D721Med (cell line): Measurements from ENCODE around the gene TBX2.

Experiments
- DNase-seq: peaks from one replicate; pipeline ENCODE4 v3.0.0; 2011; ENCODE audit warnings: low spot score; ENCODE audit not compliant: insufficient read length
- FAIRE-seq: peaks from 2 replicates; lab custom pipeline; 2011; peaks lifted over from hg19 to GRCh38; lab: Jason Lieb, UNC
- TF ChIP-seq, protein P1 (sequence below): IDR thresholded peaks from 2 replicates; pipeline ENCODE4 v1.5.1; 2012; ENCODE audit warnings: mild to moderate bottlenecking, control low read depth; ENCODE audit not compliant: insufficient read depth; ENCODE audit errors: missing control alignments

The TBX2 gene

DNA sequence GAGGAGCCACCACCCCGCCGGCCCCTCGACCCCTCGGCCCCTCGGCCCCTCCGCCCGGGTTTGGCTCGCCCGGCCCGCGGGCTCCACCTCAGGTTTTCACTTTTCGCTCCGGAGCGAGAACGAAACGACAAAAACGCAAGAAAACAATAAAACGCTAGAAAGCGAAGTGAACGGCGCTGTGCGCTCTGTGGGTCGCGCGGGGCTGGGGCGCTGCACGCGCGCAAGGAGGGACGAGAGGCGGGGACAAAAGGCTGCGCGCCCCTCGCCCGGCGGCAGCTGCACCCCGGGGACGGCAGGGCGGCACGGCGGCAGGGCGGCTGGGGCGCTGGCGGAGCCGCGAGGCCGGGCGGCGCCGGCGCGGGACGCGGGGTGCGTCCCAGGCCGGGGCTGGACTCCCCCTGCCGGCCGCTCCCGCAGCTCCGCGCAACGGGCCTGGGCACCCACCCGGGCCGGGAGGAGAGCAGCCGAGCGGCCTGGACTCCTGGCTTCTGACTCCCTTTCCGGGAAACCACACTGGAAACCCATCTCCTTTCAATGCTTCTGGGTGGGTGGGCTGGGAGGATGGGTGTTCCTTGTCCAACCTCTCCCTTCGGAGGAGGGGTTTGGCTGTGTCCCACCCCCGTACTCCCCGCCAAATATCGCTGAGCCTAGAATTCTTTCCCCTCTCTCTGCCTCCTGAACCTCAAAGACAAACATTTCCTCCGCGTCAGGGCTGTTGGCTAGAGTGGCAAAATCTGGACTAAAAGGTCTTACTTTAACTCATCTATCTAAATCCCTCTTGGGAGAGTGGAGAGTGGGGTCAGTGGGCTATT lies 9.9 kb downstream of the TBX2 start:
- FAIRE-seq, result no peak
- no peak for DNase-seq
- TF ChIP-seq, protein P1, sequence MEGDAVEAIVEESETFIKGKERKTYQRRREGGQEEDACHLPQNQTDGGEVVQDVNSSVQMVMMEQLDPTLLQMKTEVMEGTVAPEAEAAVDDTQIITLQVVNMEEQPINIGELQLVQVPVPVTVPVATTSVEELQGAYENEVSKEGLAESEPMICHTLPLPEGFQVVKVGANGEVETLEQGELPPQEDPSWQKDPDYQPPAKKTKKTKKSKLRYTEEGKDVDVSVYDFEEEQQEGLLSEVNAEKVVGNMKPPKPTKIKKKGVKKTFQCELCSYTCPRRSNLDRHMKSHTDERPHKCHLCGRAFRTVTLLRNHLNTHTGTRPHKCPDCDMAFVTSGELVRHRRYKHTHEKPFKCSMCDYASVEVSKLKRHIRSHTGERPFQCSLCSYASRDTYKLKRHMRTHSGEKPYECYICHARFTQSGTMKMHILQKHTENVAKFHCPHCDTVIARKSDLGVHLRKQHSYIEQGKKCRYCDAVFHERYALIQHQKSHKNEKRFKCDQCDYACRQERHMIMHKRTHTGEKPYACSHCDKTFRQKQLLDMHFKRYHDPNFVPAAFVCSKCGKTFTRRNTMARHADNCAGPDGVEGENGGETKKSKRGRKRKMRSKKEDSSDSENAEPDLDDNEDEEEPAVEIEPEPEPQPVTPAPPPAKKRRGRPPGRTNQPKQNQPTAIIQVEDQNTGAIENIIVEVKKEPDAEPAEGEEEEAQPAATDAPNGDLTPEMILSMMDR, result peak; percentile 47

DNA sequence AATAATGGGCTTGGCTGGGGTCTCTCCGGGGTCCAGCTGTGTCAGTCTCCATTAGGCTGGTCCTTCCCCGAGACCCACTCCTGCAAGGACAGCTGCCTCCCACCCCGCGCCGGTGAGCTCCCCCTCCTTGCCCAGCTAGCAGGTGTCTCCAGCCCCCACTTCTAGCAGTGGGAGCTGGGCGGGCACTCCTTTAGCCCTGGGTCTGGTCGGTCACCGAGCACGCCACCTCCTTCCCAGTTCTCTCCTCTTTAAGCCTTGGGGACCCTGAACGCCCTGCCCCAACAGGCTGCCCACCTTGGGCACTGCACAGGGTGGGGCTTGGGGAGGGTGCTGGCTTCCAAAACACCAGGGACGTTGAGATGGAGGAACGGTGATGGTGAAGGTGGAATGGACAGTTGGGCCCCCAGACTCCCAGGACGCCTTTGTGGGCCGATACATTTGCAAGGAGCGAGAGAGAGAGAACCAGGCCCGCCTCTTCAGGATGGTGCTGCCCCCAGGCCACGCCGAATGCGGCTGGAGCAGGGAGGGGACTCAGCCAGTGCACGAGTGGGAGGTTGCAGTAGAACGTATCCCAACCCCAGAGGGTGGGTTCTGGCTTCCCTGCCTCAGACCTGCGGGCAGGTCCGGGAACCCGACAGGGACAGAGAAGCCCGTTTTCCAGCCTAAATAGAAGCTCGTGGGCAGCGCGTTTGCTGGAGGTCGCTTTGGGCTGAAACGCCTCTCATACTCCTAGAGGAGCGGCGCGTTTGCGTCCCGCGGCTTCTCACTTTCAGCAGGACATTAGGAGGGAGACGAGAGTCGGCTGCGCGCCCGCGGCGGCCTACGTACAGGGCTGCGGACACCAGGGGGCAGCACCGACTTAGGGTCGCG lies 10.7 kb downstream of the TBX2 start:
- FAIRE-seq (no peak), DNase-seq (no peak)

DNA sequence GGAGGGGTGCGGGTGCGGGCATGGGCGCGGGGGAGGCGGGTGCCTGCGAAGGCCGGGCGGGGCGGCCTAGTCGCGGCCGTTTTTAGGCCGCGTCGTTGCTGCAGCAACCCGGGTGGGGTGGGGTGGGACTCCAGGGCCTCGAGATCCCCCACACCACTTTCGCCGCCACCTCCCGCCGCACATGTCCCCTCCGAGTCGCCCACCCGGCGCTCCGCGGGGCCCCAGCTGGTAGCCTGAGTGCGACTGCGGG lies 11.3 kb downstream of the TBX2 start:
- no peak for FAIRE-seq
- DNase-seq, result peak; percentile 77
- TF ChIP-seq, protein P1, result no peak

More for the DNA sequence above, 10.7 kb downstream of the TBX2 start:
- TF ChIP-seq, protein P1, result peak; percentile 66

DNA sequence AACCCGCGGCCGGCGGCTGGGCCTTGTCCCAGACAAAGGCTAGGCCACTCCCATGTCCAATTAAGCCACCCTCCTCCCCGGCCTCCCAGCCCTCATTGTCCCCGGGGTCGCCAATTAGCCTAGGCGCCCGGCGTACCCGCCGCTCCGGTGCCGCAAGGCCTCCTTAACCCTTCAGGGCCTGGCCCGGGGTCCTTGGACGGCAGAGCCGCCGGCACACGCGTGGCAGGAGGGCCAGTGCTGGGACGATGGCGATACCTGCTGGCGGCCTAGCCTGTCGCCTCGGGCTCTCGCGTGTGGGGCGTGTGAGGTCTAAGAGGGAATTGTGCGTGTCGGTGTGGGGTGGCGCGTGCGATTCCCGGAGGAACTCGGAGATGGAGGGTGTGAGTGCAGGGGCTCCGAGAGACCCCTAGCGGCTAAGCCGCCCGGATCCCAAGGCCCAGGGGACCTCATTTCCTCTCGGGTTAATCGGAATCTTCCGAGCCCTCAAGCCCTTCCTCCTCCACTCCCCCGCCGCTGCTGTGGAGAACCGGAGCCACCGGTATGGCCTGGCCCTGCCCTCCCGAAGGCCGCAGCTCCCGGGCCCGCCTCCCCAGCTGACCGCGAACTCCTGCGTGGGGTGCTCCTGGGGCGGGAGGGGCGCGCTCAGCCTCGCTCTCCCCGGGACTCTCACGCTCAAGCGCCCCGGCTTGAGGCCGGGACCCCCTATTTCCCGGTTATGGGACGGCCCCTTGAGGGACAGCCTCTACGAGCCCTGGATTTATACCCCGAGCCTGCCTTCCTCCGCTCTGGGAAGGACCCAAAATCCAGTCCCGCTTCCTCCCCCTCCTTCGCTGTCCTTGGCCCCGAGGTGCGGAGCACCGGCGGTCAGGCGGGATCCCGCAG lies 11.9 kb downstream of the TBX2 start:
- FAIRE-seq, result no peak
- DNase-seq, result peak; percentile 38
- TF ChIP-seq, protein P1, result no peak

DNA sequence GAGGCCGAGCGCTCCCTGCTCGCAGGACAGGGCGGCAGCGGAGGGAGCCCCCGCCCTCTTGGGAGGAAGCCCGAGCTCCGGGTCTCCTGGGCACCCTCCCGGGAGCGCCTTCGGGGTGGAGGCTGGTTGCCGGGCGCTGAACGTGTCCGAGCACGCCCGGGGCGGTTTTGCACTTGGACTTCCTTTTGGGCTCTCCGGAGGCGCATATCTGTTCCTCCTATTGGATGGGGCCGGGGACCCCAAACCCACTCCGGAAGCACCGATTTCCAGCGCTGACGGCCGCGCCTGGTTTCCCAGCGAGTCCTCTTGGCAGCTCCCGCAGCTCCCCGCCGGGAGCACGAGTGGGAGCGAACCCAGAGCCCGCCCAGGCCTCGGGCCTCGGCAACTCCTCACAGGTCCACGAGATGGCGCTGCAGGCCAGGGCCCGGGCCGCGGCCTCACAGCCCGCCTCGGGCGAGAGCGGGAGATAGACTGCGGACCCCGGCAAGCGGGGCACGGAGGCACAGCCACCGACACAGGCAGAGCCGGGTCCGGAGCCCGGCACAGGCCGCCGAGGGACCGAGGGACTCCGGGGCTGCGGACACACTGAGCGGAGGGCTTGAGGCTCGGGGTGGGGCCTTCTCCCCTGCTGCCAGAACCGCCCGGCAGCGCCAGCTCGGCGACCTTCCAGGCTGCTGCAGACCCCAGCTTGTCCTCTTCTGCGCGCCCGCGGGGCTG lies 12.7 kb downstream of the TBX2 start:
- FAIRE-seq (no peak), DNase-seq (peak; percentile 94)
- TF ChIP-seq, protein P1, result peak; percentile 89

DNA sequence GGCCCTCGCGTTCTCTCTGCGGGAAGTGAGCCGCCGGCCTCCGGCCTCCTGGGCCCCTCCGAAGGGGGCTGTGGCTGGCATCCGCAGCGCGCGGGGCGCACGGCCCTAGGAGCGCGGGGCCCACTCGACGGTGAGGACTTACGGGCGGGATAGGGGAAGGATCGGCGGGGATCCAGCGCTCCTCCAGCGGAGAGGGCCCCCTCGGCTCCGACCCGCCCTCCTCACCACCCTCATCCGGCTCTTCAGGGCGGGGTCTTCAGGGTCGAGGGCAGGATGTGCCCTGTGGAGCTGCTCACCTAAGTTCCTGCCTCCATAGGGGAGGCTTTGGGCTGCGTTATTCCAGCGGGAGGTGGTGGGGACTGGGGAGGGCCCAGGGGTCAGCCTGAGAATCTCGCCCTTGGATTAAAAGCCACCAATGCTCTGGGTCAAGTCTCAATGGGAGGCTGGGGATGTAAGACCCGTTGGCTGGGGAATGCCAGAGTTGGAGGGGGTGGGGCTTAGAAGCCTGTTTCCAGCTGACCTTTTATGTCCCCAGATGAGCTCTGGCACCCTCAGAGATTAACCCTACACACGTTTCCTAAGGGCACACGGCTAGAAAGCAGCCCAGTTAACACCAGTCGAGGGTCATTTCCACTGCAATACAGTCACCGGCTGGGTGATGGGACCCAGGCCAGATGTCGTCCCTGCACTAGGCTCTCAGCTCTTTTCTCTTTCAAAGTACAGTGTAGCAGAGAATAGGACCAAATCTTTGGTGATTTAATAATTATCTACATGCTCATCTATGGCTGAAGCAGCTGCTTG lies 13.4 kb downstream of the TBX2 start:
- DNase-seq (no peak), FAIRE-seq (no peak)
- TF ChIP-seq, protein P1, result no peak
